Measurements from ENCODE around the gene CELF1. TPM values are rescaled to one million over a fixed set of nuclear protein-coding genes. Genes with fewer than 3 reads are reported as not detected.
"Not testable (repeated sequence)": the region's sequence is repeated elsewhere in the genome, so short reads cannot be mapped to it uniquely, and the experiment has no call there.

The CELF1 gene
- total RNA-seq, 4 donors from 2014 or later, result 87.3 to 144 (median 111) TPM

- Histone ChIP-seq H3K4me1 (peaks cover 24 to 47% of the 10 kb centered on the region in 2 donors), H3K9me3 (no peaks in the 10 kb centered on the region), H3K36me3 (no peaks in the 10 kb centered on the region), H3K27ac (no peak overlapping the region), H3K27me3 (no peaks in the 10 kb centered on the region), H3K4me3 (replicated peaks in 1 of 3) (no peak overlapping the region)
- intact Hi-C loops (cut with DNase I), result no loop called here
- WGBS, 2 donors, result 64% methylated on average over 2 of the region's 2 CpGs
- DNase-seq, result peak in 1 of 2 donors; percentile 19
- TF ChIP-seq POLR2A (IDR thresholded peaks at IDR 0.05) (no peak), CTCF (IDR thresholded peaks at IDR 0.05) (no peak)
These were observed 19.2 kb downstream of the CELF1 start for GRCh38 chr11:47533690-47534151.

GRCh38 chr11:47532597-47533213, 20.2 kb downstream of the CELF1 start:
- Histone ChIP-seq H3K27me3 (no peaks in the 10 kb centered on the region), H3K27ac (peak overlapping the region in 1 of 3 donors; percentile 30), H3K9me3 (no peaks in the 10 kb centered on the region), H3K4me1 (peaks cover 21 to 38% of the 10 kb centered on the region in 2 donors), H3K36me3 (no peaks in the 10 kb centered on the region), H3K4me3 (replicated peaks in 1 of 3) (no peak overlapping the region)
- intact Hi-C loops (cut with DNase I), result no loop called here
- DNase-seq, result no peak
- TF ChIP-seq CTCF (IDR thresholded peaks at IDR 0.05) (no peak), POLR2A (IDR thresholded peaks at IDR 0.05) (no peak)
- 87 to 90% methylated on average over 2 of the region's 2 CpGs for WGBS, 2 donors

GRCh38 chr11:47531666-47532065, 21.3 kb downstream of the CELF1 start:
- TF ChIP-seq CTCF (IDR thresholded peaks at IDR 0.05) (no peak), POLR2A (IDR thresholded peaks at IDR 0.05) (no peak)
- Histone ChIP-seq H3K9me3 (no peaks in the 10 kb centered on the region), H3K36me3 (no peaks in the 10 kb centered on the region), H3K4me1 (peaks cover 21 to 36% of the 10 kb centered on the region in 2 donors), H3K27me3 (no peaks in the 10 kb centered on the region), H3K27ac (peak overlapping the region in 1 of 3 donors; percentile 30), H3K4me3 (replicated peaks in 1 of 3) (no peak overlapping the region)
- no peak for DNase-seq
- intact Hi-C loops (cut with DNase I), result no loop called here
- WGBS, 2 donors, result 76 to 84% methylated on average over 3 of the region's 3 CpGs

- H3K27me3 ChIP-seq; DNase-seq; H3K9me3 ChIP-seq; H3K27ac ChIP-seq; H3K4me3 ChIP-seq (replicated peaks in 1 of 3); H3K36me3 ChIP-seq; intact Hi-C loops (cut with DNase I): not testable (repeated sequence)
- 88 to 92% methylated on average over 9 of the region's 9 CpGs for WGBS, 2 donors
- peaks cover 23 to 41% of the 10 kb centered on the region in 2 donors for H3K4me1 ChIP-seq
These were observed 22.2 kb downstream of the CELF1 start for GRCh38 chr11:47530721-47531120.

- TF ChIP-seq CTCF (IDR thresholded peaks at IDR 0.05) (no peak), POLR2A (IDR thresholded peaks at IDR 0.05) (no peak)
- H3K27ac ChIP-seq, result no peak overlapping the region
- no peak for DNase-seq
- H3K4me3 ChIP-seq (replicated peaks in 1 of 3), result no peak overlapping the region
- intact Hi-C loops (cut with DNase I), result no loop called here
- H3K36me3 ChIP-seq, result no peaks in the 10 kb centered on the region
- H3K27me3 ChIP-seq, result no peaks in the 10 kb centered on the region
- no peaks in the 10 kb centered on the region for H3K9me3 ChIP-seq
- H3K4me1 ChIP-seq, result peaks cover 31 to 48% of the 10 kb centered on the region in 2 donors
- WGBS, 2 donors, result 95% methylated on average over 4 of the region's 4 CpGs
These were observed 23.0 kb downstream of the CELF1 start for GRCh38 chr11:47529951-47530350.

All from thyroid gland (tissue), 4 donors.